ENCODE measurements around the gene RSRC2. TPM values are rescaled to one million over a fixed set of nuclear protein-coding genes. Genes with fewer than 3 reads are reported as not detected.

RSRC2 gene
- total RNA-seq, 1 experiment from 2014 or later: 68.7 TPM

DNA sequence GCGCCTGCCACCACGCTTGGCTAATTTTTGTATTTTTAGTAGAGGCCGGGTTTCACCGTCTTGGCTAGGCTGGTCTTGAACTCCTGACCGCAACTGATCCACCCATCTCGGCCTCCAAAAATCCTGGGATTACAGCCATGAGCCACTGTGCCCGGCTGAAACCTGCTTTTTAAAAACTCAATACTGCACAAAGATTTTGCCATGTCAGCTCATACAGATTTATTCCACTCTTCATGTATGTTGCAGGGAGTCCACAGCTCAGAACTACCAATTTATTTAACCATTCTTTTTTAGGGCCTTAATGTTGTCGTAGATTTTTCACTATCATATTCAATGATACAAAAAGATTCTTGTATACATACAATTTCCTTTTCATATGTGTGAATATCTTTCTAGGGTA lies 46.0 kb downstream of the RSRC2 start:
- POLR2A ChIA-PET: no interaction called here
- no peak for DNase-seq (ENCODE audit: low read depth, low spot score)
- Histone ChIP-seq H2AFZ (ENCODE audit: low read depth, low read length, poor library complexity, severe bottlenecking) (no peak overlapping the region), H3K79me2 (ENCODE audit: insufficient read depth, low read length) (no peaks in the 10 kb centered on the region), H3K4me2 (ENCODE audit: low read length) (no peak overlapping the region), H3K4me1 (ENCODE audit: control insufficient read depth in 1 of 2, insufficient read depth in 2 of 2, low read length in 2 of 2) (no peaks in the 10 kb centered on the region), H3K9ac (ENCODE audit: low read length) (no peak overlapping the region), H3K9me3 (ENCODE audit: control insufficient read depth in 1 of 2, insufficient read depth in 1 of 2, low read depth in 1 of 2, low read length in 2 of 2) (no peaks in the 10 kb centered on the region), H3K27ac (ENCODE audit: low read depth, low read length) (no peak overlapping the region), H3K4me3 (replicated peaks in 1 of 2; ENCODE audit: low read depth in 1 of 2, low read length in 2 of 2) (no peak overlapping the region), H3K9me2 (ENCODE audit: insufficient read depth) (no peaks in the 10 kb centered on the region), H4K20me1 (ENCODE audit: insufficient read depth) (no peaks in the 10 kb centered on the region), H3K36me3 (ENCODE audit: control insufficient read depth in 1 of 2, insufficient read depth in 2 of 2, low read length in 2 of 2) (peaks cover 36 to 38% of the 10 kb centered on the region in 2 experiments; a peak in 3 of 4 replicates), H3K27me3 (ENCODE audit: insufficient read depth, low read length) (no peaks in the 10 kb centered on the region)
- intact Hi-C loops (cut with micrococcal nuclease): no loop called here
- no peak for TF ChIP-seq CBX3 (IDR thresholded peaks at IDR 0.05; ENCODE audit: low read depth)
- TF ChIP-seq POLR2AphosphoS5 (IDR thresholded peaks at IDR 0.05; ENCODE audit: low read depth, low read length): no peak
- TF ChIP-seq SRF (IDR thresholded peaks at IDR 0.05; ENCODE audit: low read depth): no peak
- no peak for ATAC-seq
- CTCF ChIA-PET: interaction anchor here (0.7 to 1.7 kb wide), 2 partner anchors 9 to 122 kb away, joined by 3 to 4 read pairs; no protein-coding TSS in a partner anchor
- RAD21 ChIA-PET (ENCODE audit: low non-redundant PET in 1 of 2, low total read pairs in 2 of 2, uncharacterized antibody in 2 of 2, unreplicated experiment in 2 of 2): no interaction called here
- BruUV-seq (replicated peaks): no TSS peak

DNA sequence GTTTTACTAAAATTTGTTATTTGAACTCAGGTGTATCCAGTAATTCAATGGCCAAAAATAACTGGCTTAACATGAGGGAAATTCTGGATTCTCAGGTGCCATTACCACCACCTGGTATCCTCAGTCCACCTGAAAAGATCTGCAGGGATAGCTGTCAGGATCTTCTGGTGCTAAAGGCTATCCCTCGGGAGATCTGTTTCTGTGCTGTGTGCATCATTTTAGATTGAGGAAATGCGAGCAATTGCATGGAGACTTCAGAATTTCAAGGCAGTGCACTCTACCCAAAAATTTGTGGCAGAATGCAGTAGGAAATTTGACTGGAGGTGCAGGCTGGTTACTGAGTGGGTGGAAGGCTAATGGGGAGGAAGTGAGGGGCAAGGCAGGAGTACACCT lies 52.4 kb downstream of the RSRC2 start:
- DNase-seq (ENCODE audit: low read depth, low spot score) (no peak), ATAC-seq (no peak)
- Histone ChIP-seq H2AFZ (ENCODE audit: low read depth, low read length, poor library complexity, severe bottlenecking) (no peak overlapping the region), H4K20me1 (ENCODE audit: insufficient read depth) (no peaks in the 10 kb centered on the region), H3K9me3 (ENCODE audit: control insufficient read depth in 1 of 2, insufficient read depth in 1 of 2, low read depth in 1 of 2, low read length in 2 of 2) (no peaks in the 10 kb centered on the region), H3K27me3 (ENCODE audit: insufficient read depth, low read length) (no peaks in the 10 kb centered on the region), H3K4me3 (replicated peaks in 1 of 2; ENCODE audit: low read depth in 1 of 2, low read length in 2 of 2) (no peak overlapping the region), H3K9ac (ENCODE audit: low read length) (no peak overlapping the region), H3K9me2 (ENCODE audit: insufficient read depth) (no peaks in the 10 kb centered on the region), H3K36me3 (ENCODE audit: control insufficient read depth in 1 of 2, insufficient read depth in 2 of 2, low read length in 2 of 2) (peaks cover 23 to 32% of the 10 kb centered on the region in 2 experiments; a peak in 3 of 4 replicates), H3K79me2 (ENCODE audit: insufficient read depth, low read length) (no peaks in the 10 kb centered on the region), H3K4me1 (ENCODE audit: control insufficient read depth in 1 of 2, insufficient read depth in 2 of 2, low read length in 2 of 2) (peaks cover 0 to 4% of the 10 kb centered on the region in 2 experiments; a peak in 1 of 4 replicates), H3K4me2 (ENCODE audit: low read length) (no peak overlapping the region), H3K27ac (ENCODE audit: low read depth, low read length) (no peak overlapping the region)
- TF ChIP-seq SRF (IDR thresholded peaks at IDR 0.05; ENCODE audit: low read depth) (no peak), EGR1 (IDR thresholded peaks at IDR 0.05; ENCODE audit: low read depth) (no peak), EZH2 (IDR thresholded peaks at IDR 0.05) (no peak), POLR2AphosphoS5 (IDR thresholded peaks at IDR 0.05; ENCODE audit: low read depth, low read length) (no peak), ZFX (IDR thresholded peaks at IDR 0.05) (no peak), ZNF274 (IDR thresholded peaks at IDR 0.05; ENCODE audit: low read depth, low read length) (no peak), FOSL1 (IDR thresholded peaks at IDR 0.05; ENCODE audit: low read depth) (no peak), YY1 (IDR thresholded peaks at IDR 0.05; ENCODE audit: extremely low read depth, insufficient replicate concordance, low read depth, low read length) (no peak)
- TF ChIP-seq, protein P1, sequence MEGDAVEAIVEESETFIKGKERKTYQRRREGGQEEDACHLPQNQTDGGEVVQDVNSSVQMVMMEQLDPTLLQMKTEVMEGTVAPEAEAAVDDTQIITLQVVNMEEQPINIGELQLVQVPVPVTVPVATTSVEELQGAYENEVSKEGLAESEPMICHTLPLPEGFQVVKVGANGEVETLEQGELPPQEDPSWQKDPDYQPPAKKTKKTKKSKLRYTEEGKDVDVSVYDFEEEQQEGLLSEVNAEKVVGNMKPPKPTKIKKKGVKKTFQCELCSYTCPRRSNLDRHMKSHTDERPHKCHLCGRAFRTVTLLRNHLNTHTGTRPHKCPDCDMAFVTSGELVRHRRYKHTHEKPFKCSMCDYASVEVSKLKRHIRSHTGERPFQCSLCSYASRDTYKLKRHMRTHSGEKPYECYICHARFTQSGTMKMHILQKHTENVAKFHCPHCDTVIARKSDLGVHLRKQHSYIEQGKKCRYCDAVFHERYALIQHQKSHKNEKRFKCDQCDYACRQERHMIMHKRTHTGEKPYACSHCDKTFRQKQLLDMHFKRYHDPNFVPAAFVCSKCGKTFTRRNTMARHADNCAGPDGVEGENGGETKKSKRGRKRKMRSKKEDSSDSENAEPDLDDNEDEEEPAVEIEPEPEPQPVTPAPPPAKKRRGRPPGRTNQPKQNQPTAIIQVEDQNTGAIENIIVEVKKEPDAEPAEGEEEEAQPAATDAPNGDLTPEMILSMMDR (IDR thresholded peaks at IDR 0.05 in 2 of 3, conservative IDR thresholded peaks at IDR 0.05 in 1 of 3; ENCODE audit: borderline replicate concordance in 1 of 3, insufficient read depth in 1 of 3, low read depth in 2 of 3, low read length in 2 of 3): no peak
- TF ChIP-seq, protein P2, sequence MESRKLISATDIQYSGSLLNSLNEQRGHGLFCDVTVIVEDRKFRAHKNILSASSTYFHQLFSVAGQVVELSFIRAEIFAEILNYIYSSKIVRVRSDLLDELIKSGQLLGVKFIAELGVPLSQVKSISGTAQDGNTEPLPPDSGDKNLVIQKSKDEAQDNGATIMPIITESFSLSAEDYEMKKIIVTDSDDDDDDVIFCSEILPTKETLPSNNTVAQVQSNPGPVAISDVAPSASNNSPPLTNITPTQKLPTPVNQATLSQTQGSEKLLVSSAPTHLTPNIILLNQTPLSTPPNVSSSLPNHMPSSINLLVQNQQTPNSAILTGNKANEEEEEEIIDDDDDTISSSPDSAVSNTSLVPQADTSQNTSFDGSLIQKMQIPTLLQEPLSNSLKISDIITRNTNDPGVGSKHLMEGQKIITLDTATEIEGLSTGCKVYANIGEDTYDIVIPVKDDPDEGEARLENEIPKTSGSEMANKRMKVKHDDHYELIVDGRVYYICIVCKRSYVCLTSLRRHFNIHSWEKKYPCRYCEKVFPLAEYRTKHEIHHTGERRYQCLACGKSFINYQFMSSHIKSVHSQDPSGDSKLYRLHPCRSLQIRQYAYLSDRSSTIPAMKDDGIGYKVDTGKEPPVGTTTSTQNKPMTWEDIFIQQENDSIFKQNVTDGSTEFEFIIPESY (IDR thresholded peaks at IDR 0.05; ENCODE audit: extremely low read depth, insufficient replicate concordance, low read length): no peak
- RAD21 ChIA-PET (ENCODE audit: low non-redundant PET in 1 of 2, low total read pairs in 2 of 2, uncharacterized antibody in 2 of 2, unreplicated experiment in 2 of 2): no interaction called here
- intact Hi-C loops (cut with micrococcal nuclease): loop anchor here (5.0 kb wide), 1 partner anchor 137 kb away; no protein-coding TSS in a partner anchor
- BruUV-seq (replicated peaks): no TSS peak
- POLR2A ChIA-PET: no interaction called here
- CTCF ChIA-PET: no interaction called here
